K562 (cell line): ENCODE measurements around the gene COX7A1. TPM values are rescaled to one million over a fixed set of nuclear protein-coding genes. Genes with fewer than 3 reads are reported as not detected.

Experiments
- C11orf30 ChIP-seq: fragments of 450-650 bp; IDR thresholded peaks from 2 replicates; pipeline ENCODE4 v1.6.1; 2016; ENCODE audit warnings: low read depth, mild to moderate bottlenecking
- CLOCK ChIP-seq: fragments of 250-450 bp; sonication (Bioruptor Pico); IDR thresholded peaks from 2 replicates; pipeline ENCODE4 v1.4.0; 2020; ENCODE audit warnings: mild to moderate bottlenecking, moderate library complexity, borderline replicate concordance
- DEAF1 ChIP-seq: fragments of 450-650 bp; formaldehyde crosslinking; IDR thresholded peaks from 2 replicates; pipeline ENCODE4 v1.4.0; 2020; ENCODE audit warnings: mild to moderate bottlenecking, moderate library complexity
- GMEB1 ChIP-seq: fragments of 250-450 bp; sonication (Bioruptor Pico); IDR thresholded peaks from 2 replicates; pipeline ENCODE4 v1.4.0; 2020; ENCODE audit warnings: mild to moderate bottlenecking
- LEF1 ChIP-seq: fragments of 450-650 bp; IDR thresholded peaks from 2 replicates; pipeline ENCODE4 v1.6.1; 2016; ENCODE audit warnings: mild to moderate bottlenecking
- NFATC3 ChIP-seq: fragments of 450-650 bp; IDR thresholded peaks from 2 replicates; pipeline ENCODE4 v1.6.1; 2017; ENCODE audit warnings: mild to moderate bottlenecking
- PRMT5 ChIP-seq: sonication (generic); formaldehyde crosslinking; IDR thresholded peaks from 2 replicates; pipeline ENCODE4 v1.5.0; 2020; ENCODE audit warnings: missing genetic modification reagents
- RFX1 ChIP-seq: fragments of 450-650 bp; IDR thresholded peaks from 2 replicates; pipeline ENCODE4 v1.6.1; 2016; ENCODE audit warnings: mild to moderate bottlenecking, moderate library complexity
- SRSF7 ChIP-seq: fragments of 200-400 bp; formaldehyde crosslinking; optimal IDR thresholded peaks from 2 replicates; pipeline ENCODE3; 2017; ENCODE audit warnings: mild to moderate bottlenecking, low read depth, low read length
- TCF7 ChIP-seq: sonication (generic); IDR thresholded peaks from 2 replicates; pipeline ENCODE4 v1.6.1; 2016; ENCODE audit warnings: antibody characterized with exemption, borderline replicate concordance
- THRB ChIP-seq: fragments of 450-650 bp; formaldehyde crosslinking; conservative IDR thresholded peaks from 2 replicates; pipeline ENCODE4 v1.4.0; 2022; ENCODE audit warnings: mild to moderate bottlenecking, missing genetic modification characterization
- TSHZ1 ChIP-seq: fragments of 250-450 bp; sonication (Bioruptor Pico); IDR thresholded peaks from 2 replicates; pipeline ENCODE4 v1.4.0; 2020; ENCODE audit warnings: mild to moderate bottlenecking, moderate library complexity
- ZNF140 ChIP-seq: fragments of 250-450 bp; sonication (Bioruptor Pico); IDR thresholded peaks from 2 replicates; pipeline ENCODE4 v1.8.0; 2021; ENCODE audit warnings: moderate library complexity, mild to moderate bottlenecking, inconsistent platforms
- polyA plus RNA-seq, 8 experiments: library from polyadenylated mRNA; depleted of rRNA in 4 of 8; stranded (reverse) in 5 of 8; unstranded in 3 of 8; fragments of >200 nt; fragmentation: Nextera tagmentation in 2 of 8; fragmentation: Illumina TruSeq in 1 of 8; extraction: Ambion mirVana in 2 of 8; extraction: Trizol in 1 of 8; gene quantifications; 2 replicates each; pipeline versions ENCODE4 v1.2.1 to v1.2.3, GENCODE V29; 2011 to 2014; ENCODE audit warnings: inconsistent platforms in 1 of 8, missing spikeins in 1 of 8
- total RNA-seq, 7 experiments: library from RNA; depleted of rRNA in 6 of 7; stranded (reverse); fragments of >200 nt in 6 of 7; fragmentation: Illumina TruSeq in 2 of 7; extraction: Trizol in 2 of 7; gene quantifications; 2 replicates each; pipeline versions ENCODE4 v1.2.1 to v1.2.3, GENCODE V29; 2011 to 2021; ENCODE audit warnings: low replicate concordance in 1 of 7

Gene COX7A1
- total and polyA plus RNA-seq, 9 of the 15 experiments (the other 6 are each of a cell fraction or from before 2014, with no cell fraction given), result 0.08 TPM; not detected in 8

GRCh38 chr19:36139473-36140303, 12.6 kb downstream of the COX7A1 start, which contains the start of gene CAPNS1 (continued):
- TF ChIP-seq GMEB1 (CRISPR knock-in tag) (no peak; the same call in 1 of the 2 replicates), TCF7 (no peak), CLOCK (CRISPR knock-in tag) (no peak), NFATC3 (no peak), SRSF7 (no peak), PRMT5 (CRISPR knock-in tag) (no peak), DEAF1 (no peak), C11orf30 (peak; percentile 34; the same call in 1 of the 2 replicates), LEF1 (0 out of 2 replicates have a peak, but pooled peaks have one; percentile 24), THRB (CRISPR knock-in tag) (0 out of 2 replicates have a peak, but pooled peaks have one; percentile 63), ZNF140 (CRISPR knock-in tag) (no peak), RFX1 (no peak), TSHZ1 (CRISPR knock-in tag) (no peak)
